Erythroblast (primary cell): Measurements from ENCODE around the gene MED23.
A peak's percentile ranks its signal among the peaks of the same experiment; 100 is the strongest.

Source experiments
- GATA1 ChIP-seq: IDR thresholded peaks from 2 replicates; pipeline ENCODE4 v1.6.1; 2011; ENCODE audit warnings: low read depth, mild to moderate bottlenecking, control low read depth, low read length, moderate library complexity
- POLR2A ChIP-seq: IDR thresholded peaks from 2 replicates; pipeline ENCODE4 v1.6.1; 2011; ENCODE audit warnings: mild to moderate bottlenecking, low read length

DNA sequence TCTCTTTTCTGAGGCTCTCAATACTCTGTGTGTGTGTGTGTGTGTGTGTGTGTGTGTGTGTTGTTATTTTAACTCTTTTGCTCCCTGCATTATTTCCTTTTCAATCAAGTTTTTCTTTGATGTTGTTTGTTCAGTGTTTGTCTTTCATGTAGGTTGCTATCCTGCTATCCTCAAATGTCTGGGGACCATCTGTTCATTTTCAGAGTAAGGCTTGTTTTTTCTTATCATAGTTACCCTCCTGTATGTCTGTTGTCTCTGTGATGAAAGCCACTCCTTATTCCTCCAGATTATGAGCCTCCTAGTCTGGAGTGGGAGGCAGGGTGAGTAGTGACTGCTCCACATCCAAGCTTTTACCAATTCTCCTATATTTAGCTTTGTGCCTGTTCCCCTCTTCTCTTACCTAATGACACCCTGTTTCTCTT lies 18.2 kb upstream of the MED23 start:
- TF ChIP-seq POLR2A: peak; percentile 61
- TF ChIP-seq GATA1: no peak
